HG02623 (cell line): ENCODE data around the gene HEPACAM.
"Not testable (repeated sequence)": the region's sequence is repeated elsewhere in the genome, so short reads cannot be mapped to it uniquely, and the experiment has no call there.

Experiments used
- ATAC-seq: cut with Tn5 transposase; IDR thresholded peaks from one replicate; pipeline ENCODE4 v1.9.1; 2021; ENCODE audit warnings: moderate library complexity; ENCODE audit not compliant: unreplicated experiment

HEPACAM gene

GRCh38 chr11:124935548-124936514 lies at the start of gene HEPACAM:
Gene HEPACAM (minus strand): TSS chr11:124936047. CDS start chr11:124936006, 41 bp downstream.
- no peak for ATAC-seq

GRCh38 chr11:124984512-124984854 lies 48.6 kb upstream of the HEPACAM start:
- ATAC-seq, result no peak

GRCh38 chr11:124983674-124984511 lies 48.0 kb upstream of the HEPACAM start:
- ATAC-seq, result no peak

- ATAC-seq, result no peak
These were observed 46.2 kb upstream of the HEPACAM start for GRCh38 chr11:124982043-124982442.

GRCh38 chr11:124978316-124978715 lies 42.5 kb upstream of the HEPACAM start:
- no peak for ATAC-seq

GRCh38 chr11:124977006-124977405 lies 41.2 kb upstream of the HEPACAM start:
- ATAC-seq, result no peak

- ATAC-seq, result no peak
These were observed 40.7 kb upstream of the HEPACAM start for GRCh38 chr11:124976531-124976930.

- no peak for ATAC-seq
These were observed 36.0 kb upstream of the HEPACAM start for GRCh38 chr11:124971810-124972209.

GRCh38 chr11:124970925-124971324 lies 35.1 kb upstream of the HEPACAM start:
- no peak for ATAC-seq

- not testable (repeated sequence) for ATAC-seq
These were observed 32.4 kb upstream of the HEPACAM start for GRCh38 chr11:124968197-124968596.

GRCh38 chr11:124961972-124962609 lies 26.2 kb upstream of the HEPACAM start:
- peak; percentile 85 for ATAC-seq

GRCh38 chr11:124955035-124955434 lies 19.2 kb upstream of the HEPACAM start:
- no peak for ATAC-seq

GRCh38 chr11:124954590-124954955 lies 18.7 kb upstream of the HEPACAM start:
- no peak for ATAC-seq

- peak; percentile 99 for ATAC-seq
These were observed 18.1 kb upstream of the HEPACAM start, which contains the start of gene CCDC15 for GRCh38 chr11:124953753-124954589. Gene CCDC15 (plus strand): TSS chr11:124954202. CDS start chr11:124954733, 531 bp downstream.

- ATAC-seq, result no peak
These were observed 15.5 kb upstream of the HEPACAM start for GRCh38 chr11:124951341-124951740.

GRCh38 chr11:124950601-124951330 lies 14.9 kb upstream of the HEPACAM start:
- ATAC-seq, result no peak

- ATAC-seq, result no peak
These were observed 10.9 kb upstream of the HEPACAM start for GRCh38 chr11:124946735-124947141.

- ATAC-seq, result no peak
These were observed 10.0 kb upstream of the HEPACAM start for GRCh38 chr11:124945826-124946225.

GRCh38 chr11:124944565-124944964 lies 8.7 kb upstream of the HEPACAM start:
- ATAC-seq, result no peak

GRCh38 chr11:124943741-124944140 lies 7.9 kb upstream of the HEPACAM start:
- no peak for ATAC-seq
